Loucy (cell line): ENCODE results near the gene CARD9.

Experiments used
- H2AFZ ChIP-seq: fragments of 200-600 bp; sonication (generic); 2 replicates; pipeline ENCODE4 v1.6.0; 2016; ENCODE audit warnings: antibody characterized with exemption, mild to moderate bottlenecking, low read length, moderate library complexity
- H3F3A ChIP-seq: fragments of 200-600 bp; 2 replicates; pipeline ENCODE4 v1.6.0; 2016; ENCODE audit warnings: antibody characterized with exemption, low read depth, mild to moderate bottlenecking
- H3K27me3 ChIP-seq: fragments of 200-600 bp; sonication (generic); 2 replicates; pipeline ENCODE4 v1.6.1; 2014; ENCODE audit warnings: low read length, mild to moderate bottlenecking; ENCODE audit not compliant: insufficient read depth, poor library complexity, severe bottlenecking
- H3K36me3 ChIP-seq: fragments of 200-600 bp; sonication (generic); 2 replicates; pipeline ENCODE4 v1.6.1; 2016; ENCODE audit warnings: low read length; ENCODE audit not compliant: insufficient read depth
- H3K4me1 ChIP-seq: fragments of 200-600 bp; sonication (generic); 2 replicates; pipeline ENCODE4 v1.5.1; 2014; ENCODE audit warnings: low read length, mild to moderate bottlenecking; ENCODE audit not compliant: insufficient read depth, poor library complexity, severe bottlenecking
- H3K4me2 ChIP-seq: fragments of 200-600 bp; sonication (generic); 2 replicates; pipeline ENCODE4 v1.6.0; 2014; ENCODE audit warnings: antibody characterized with exemption, low read length, low read depth, mild to moderate bottlenecking; ENCODE audit not compliant: poor library complexity, severe bottlenecking
- H3K4me3 ChIP-seq: fragments of 200-600 bp; sonication (generic); 2 replicates; pipeline ENCODE4 v1.5.1; 2014; ENCODE audit warnings: low read length, mild to moderate bottlenecking, mixed read lengths; ENCODE audit not compliant: poor library complexity, severe bottlenecking
- H3K79me2 ChIP-seq: fragments of 200-600 bp; sonication (generic); 2 replicates; pipeline ENCODE4 v1.6.1; 2014; ENCODE audit warnings: low read length; ENCODE audit not compliant: insufficient read depth
- H3K9ac ChIP-seq: fragments of 200-600 bp; sonication (generic); 2 replicates; pipeline ENCODE4 v1.6.0; 2014; ENCODE audit warnings: mild to moderate bottlenecking, low read depth, low read length, moderate library complexity; ENCODE audit not compliant: poor library complexity, severe bottlenecking
- H3K9me2 ChIP-seq: fragments of 200-600 bp; sonication (generic); replicated peaks from 2 replicates; pipeline ENCODE4 v1.6.1; 2016; ENCODE audit warnings: low read depth, low read length, mixed read lengths
- H3K9me3 ChIP-seq: fragments of 200-600 bp; sonication (generic); 2 replicates; pipeline ENCODE4 v1.6.1; 2014; ENCODE audit warnings: mild to moderate bottlenecking, antibody characterized with exemption, low read length, low read depth; ENCODE audit not compliant: insufficient read depth
- H4K20me1 ChIP-seq: fragments of 200-600 bp; sonication (generic); 2 replicates; pipeline ENCODE4 v1.6.0; 2014; ENCODE audit warnings: antibody characterized with exemption, low read length, mild to moderate bottlenecking; ENCODE audit not compliant: insufficient read depth, poor library complexity, severe bottlenecking
- EZH2phosphoT487 ChIP-seq: fragments of 200-600 bp; IDR thresholded peaks from 2 replicates; pipeline ENCODE4 v1.6.1; 2018; ENCODE audit warnings: antibody characterized with exemption, mild to moderate bottlenecking, moderate library complexity, borderline replicate concordance
- TF ChIP-seq, protein P1 (sequence below): fragments of 200-600 bp; sonication (generic); conservative IDR thresholded peaks from 2 replicates; pipeline ENCODE4 v1.5.1; 2014; ENCODE audit warnings: mild to moderate bottlenecking, antibody characterized with exemption, low read length

The CARD9 gene

DNA sequence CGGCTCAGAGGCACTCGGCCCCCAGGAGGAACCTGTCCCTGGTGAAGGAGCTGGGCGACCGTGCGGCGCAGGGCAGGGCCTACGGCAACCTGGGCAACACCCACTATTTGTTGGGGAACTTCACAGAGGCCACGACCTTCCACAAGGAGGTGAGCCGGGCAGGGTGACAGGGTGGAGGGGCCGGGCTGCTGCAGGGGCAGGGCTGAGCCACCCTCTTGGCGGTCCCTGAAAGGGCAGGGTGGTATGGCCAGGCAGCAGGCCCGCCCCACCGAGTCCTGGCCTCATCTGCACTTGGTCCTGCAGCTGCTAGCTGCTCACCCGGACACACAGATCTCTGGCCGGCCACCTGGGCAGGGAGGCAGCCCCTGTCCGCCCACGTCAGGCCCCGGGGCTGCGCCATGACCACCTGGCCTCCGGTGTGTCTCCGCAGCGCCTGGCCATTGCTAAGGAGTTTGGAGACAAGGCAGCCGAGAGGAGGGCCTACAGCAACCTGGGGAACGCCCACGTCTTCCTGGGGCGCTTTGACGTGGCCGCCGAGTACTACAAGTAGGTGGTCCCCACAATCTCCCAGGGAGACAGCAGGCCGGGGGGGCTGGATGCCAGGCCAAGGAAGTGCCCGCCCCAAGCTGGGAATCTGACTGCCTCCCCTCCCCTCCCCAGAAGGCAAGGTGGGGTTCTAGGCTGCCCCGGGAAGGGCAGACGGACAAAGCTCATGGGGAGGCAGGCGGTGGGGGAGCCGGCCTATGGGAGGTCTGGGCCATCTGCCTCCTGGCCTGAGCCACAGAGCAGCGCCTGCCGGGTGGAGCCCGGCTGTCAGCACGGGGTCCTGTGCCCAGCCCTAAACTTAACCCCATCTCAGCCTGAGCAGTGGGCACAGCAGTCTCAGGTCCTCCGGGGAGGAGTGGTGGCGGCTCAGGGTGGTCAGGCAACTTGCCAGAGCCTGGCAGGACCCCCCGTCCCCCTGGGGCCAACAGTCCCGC lies 35.8 kb downstream of the CARD9 start:
- Histone ChIP-seq H3K4me1 (no peaks in the 10 kb centered on the region), H3K79me2 (no peaks in the 10 kb centered on the region), H2AFZ (no peak overlapping the region), H3F3A (no peaks in the 10 kb centered on the region), H3K9ac (no peak overlapping the region), H3K4me2 (no peak overlapping the region), H3K4me3 (no peak overlapping the region), H4K20me1 (no peaks in the 10 kb centered on the region), H3K36me3 (no peaks in the 10 kb centered on the region), H3K9me3 (no peaks in the 10 kb centered on the region), H3K9me2 (no peaks in the 10 kb centered on the region), H3K27me3 (no peaks in the 10 kb centered on the region)
- TF ChIP-seq EZH2phosphoT487: no peak
- TF ChIP-seq, protein P1, sequence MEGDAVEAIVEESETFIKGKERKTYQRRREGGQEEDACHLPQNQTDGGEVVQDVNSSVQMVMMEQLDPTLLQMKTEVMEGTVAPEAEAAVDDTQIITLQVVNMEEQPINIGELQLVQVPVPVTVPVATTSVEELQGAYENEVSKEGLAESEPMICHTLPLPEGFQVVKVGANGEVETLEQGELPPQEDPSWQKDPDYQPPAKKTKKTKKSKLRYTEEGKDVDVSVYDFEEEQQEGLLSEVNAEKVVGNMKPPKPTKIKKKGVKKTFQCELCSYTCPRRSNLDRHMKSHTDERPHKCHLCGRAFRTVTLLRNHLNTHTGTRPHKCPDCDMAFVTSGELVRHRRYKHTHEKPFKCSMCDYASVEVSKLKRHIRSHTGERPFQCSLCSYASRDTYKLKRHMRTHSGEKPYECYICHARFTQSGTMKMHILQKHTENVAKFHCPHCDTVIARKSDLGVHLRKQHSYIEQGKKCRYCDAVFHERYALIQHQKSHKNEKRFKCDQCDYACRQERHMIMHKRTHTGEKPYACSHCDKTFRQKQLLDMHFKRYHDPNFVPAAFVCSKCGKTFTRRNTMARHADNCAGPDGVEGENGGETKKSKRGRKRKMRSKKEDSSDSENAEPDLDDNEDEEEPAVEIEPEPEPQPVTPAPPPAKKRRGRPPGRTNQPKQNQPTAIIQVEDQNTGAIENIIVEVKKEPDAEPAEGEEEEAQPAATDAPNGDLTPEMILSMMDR: no peak

DNA sequence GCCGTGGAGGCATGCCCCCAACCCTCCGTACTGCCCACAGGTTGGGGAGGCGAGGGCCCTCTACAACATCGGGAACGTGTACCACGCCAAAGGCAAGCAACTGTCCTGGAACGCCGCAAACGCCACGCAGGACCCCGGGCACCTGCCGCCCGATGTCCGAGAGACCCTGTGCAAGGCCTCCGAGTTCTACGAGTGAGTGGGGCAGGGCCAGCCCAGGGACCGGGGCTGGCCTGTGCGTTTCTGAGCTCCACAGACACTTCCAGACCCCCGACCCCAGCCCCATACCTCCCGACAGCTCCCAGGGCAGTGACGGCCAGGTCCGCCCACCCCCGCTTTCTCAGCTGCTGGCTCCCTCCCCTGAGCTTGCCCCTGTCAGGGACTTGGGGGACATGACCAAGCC lies 36.6 kb downstream of the CARD9 start:
- Histone ChIP-seq H3K36me3 (no peaks in the 10 kb centered on the region), H4K20me1 (no peaks in the 10 kb centered on the region), H3K79me2 (no peaks in the 10 kb centered on the region), H3K27me3 (no peaks in the 10 kb centered on the region), H2AFZ (no peak overlapping the region), H3K9me2 (no peaks in the 10 kb centered on the region), H3K9me3 (no peaks in the 10 kb centered on the region), H3K4me3 (no peak overlapping the region), H3F3A (no peaks in the 10 kb centered on the region), H3K9ac (no peak overlapping the region), H3K4me1 (no peaks in the 10 kb centered on the region), H3K4me2 (no peak overlapping the region)
- TF ChIP-seq EZH2phosphoT487: no peak
- TF ChIP-seq, protein P1: no peak

DNA sequence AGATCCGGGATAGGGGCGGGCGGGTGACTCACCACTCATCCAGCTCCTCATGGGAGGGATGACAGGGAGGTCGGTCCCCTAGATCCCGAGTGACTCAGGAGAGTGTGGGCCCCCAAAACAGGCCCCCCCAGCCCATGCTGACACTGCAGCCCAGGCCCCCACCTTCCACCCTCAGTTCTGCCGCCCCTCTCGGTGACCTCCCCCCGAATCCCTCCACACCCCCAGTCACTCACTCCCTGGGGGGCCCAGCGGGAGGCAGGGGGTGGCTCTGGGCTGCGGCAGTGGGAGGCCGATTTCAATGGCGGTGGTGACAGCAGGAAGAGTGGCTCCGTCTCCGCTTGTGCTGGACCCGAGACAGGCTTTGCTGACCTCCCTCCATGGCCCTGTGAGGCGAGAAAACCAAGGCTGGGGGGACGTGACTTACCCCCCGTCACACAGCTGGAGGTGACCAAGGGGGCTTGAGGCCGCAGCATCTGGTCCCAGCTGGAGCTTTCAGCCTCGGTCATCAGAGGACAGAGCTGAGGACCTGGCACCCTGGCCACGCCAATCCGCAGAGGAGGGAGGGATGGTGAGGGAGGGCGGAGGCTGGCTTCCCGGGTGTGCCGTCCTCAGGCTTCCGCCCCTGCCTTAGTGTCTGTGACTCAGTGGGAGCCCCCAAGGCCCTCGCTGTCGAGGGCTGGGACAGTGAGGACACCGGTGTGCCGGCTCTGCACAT lies 37.2 kb downstream of the CARD9 start:
- Histone ChIP-seq H3F3A (no peaks in the 10 kb centered on the region), H3K4me2 (no peak overlapping the region), H3K4me3 (no peak overlapping the region), H4K20me1 (no peaks in the 10 kb centered on the region), H3K27me3 (no peaks in the 10 kb centered on the region), H2AFZ (no peak overlapping the region), H3K9ac (no peak overlapping the region), H3K9me3 (no peaks in the 10 kb centered on the region), H3K9me2 (no peaks in the 10 kb centered on the region), H3K4me1 (no peaks in the 10 kb centered on the region), H3K36me3 (no peaks in the 10 kb centered on the region), H3K79me2 (no peaks in the 10 kb centered on the region)
- TF ChIP-seq, protein P1: no peak
- TF ChIP-seq EZH2phosphoT487: no peak
